ENCODE results near the gene FBXW12. TPM values are rescaled to one million over a fixed set of nuclear protein-coding genes. Genes with fewer than 3 reads are reported as not detected.
A peak's percentile ranks its signal among the peaks of the same experiment; 100 is the strongest.

The FBXW12 gene
- total RNA-seq, 1 donor from 2014 or later = 0.38 TPM

DNA sequence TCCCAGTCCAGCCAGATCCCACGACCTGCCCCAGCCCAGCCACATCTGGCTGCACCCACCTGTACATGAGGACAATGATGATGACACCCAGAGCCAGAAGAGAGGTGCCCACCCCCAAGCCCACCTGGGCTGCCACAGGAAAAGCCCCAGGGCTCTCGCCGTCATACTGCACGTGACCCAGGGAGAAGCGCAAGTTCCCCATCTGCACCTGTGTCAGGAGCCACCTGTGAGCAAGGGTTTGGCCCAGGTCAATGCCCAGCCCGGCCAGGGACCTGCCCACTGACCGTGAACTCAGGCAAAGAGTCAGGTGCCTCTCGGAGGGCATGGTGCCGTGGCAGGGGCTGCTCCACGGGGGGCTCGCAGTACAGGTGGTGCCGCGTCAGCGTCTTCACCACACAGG, 41.6 kb downstream of the FBXW12 start:
- no peaks in the 10 kb centered on the region for H3K9me3 Mint-ChIP-seq (ENCODE audit: low read depth)
- no peak overlapping the region for H3K27ac Mint-ChIP-seq
- no peak overlapping the region for H3K4me3 Mint-ChIP-seq (ENCODE audit: low read depth)
- no peak for TF ChIP-seq CTCF (IDR thresholded peaks at IDR 0.05; ENCODE audit: unreplicated experiment)
- peaks cover 23% of the 10 kb centered on the region for H3K36me3 Mint-ChIP-seq (ENCODE audit: insufficient read depth)
- H3K4me1 Mint-ChIP-seq (ENCODE audit: low read depth) = no peaks in the 10 kb centered on the region
- no peak for DNase-seq (ENCODE audit: low spot score, unreplicated experiment)
- H3K27me3 Mint-ChIP-seq = no peaks in the 10 kb centered on the region

DNA sequence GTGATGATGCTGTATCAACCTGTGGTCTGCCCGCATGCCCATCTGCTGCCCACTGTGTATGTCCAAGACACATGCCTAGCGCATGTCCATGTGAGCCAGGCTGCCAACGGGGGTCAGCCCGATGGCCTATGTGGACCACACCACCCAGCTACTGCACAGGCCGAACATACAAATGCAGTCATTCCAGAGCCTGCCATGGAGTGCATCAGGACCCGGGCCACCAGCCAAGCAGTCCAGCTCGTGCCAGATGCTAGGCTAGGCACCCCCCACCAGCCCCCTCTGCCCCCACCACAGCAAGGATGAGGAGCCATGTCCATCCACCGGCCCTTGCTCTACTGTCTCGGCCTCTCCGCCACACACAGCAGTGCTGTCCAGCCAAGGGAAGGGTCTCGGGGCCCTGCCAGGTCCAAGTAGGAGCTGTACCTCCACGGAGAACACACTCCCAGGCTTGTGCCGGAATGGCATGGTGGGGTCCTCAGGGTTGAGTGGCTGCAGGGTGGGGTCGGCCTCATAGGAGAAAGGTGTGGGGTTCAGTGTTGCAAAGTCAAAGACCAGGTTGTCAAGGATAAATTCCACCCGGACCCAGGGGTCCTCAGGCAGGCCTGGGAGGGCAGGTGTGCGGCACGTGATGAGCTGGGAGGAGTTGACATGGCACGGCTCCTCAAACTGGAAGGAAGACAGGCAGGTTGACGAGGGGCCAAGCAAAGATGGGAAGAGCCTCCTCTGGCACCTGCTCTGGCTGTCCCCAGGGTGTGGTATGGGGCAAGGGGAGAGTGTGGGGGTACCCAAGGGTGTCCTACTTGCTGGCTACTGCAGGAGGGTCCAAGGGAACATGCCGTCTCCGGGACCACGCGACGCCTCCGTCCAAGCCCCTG, 42.6 kb downstream of the FBXW12 start:
- Mint-ChIP-seq H3K27me3 (no peaks in the 10 kb centered on the region), H3K36me3 (ENCODE audit: insufficient read depth) (peaks cover 14% of the 10 kb centered on the region), H3K4me1 (ENCODE audit: low read depth) (no peaks in the 10 kb centered on the region), H3K9me3 (ENCODE audit: low read depth) (no peaks in the 10 kb centered on the region), H3K4me3 (ENCODE audit: low read depth) (no peak overlapping the region), H3K27ac (no peak overlapping the region)
- DNase-seq (ENCODE audit: low spot score, unreplicated experiment) = no peak
- no peak for TF ChIP-seq CTCF (IDR thresholded peaks at IDR 0.05; ENCODE audit: unreplicated experiment)

DNA sequence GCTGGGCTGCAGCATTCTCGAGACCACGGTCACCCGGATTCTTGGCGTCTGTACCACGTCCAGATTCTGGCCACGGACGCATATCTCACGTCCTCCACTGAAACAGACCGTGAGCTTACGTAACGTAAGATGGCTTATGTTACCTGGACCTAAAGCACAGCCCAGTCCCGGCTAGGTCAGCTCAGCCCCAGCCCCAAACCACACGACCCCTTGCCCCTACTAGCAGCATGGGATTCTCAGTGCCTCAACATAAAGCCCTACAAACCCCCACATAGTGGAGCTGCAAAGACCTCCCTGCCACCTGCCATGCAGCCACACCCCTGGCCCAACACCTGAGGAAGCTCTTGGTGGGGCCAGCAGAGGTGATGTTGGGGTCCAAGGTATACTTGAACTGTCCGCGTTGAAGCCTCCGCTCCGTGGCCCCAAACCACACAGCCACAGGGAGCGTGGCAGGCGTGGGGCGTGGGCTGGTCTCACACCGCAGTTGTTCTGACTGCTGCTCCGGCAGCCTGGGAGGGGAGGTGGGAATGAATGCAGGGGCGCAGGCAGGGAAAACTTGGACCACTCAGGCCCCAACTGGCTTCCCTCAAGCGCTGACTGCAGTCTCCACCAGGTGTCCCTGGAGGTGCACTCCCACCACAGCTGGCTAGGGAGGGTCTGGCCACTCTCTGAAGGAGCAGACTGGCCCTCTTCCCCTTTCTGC, 43.4 kb downstream of the FBXW12 start:
- no peaks in the 10 kb centered on the region for H3K9me3 Mint-ChIP-seq (ENCODE audit: low read depth)
- TF ChIP-seq CTCF (IDR thresholded peaks at IDR 0.05; ENCODE audit: unreplicated experiment) = peak; percentile 13
- no peak overlapping the region for H3K4me3 Mint-ChIP-seq (ENCODE audit: low read depth)
- H3K36me3 Mint-ChIP-seq (ENCODE audit: insufficient read depth) = peaks cover 14% of the 10 kb centered on the region
- H3K27ac Mint-ChIP-seq = no peak overlapping the region
- no peaks in the 10 kb centered on the region for H3K27me3 Mint-ChIP-seq
- no peak for DNase-seq (ENCODE audit: low spot score, unreplicated experiment)
- H3K4me1 Mint-ChIP-seq (ENCODE audit: low read depth) = no peaks in the 10 kb centered on the region

- H3K4me3 Mint-ChIP-seq (ENCODE audit: low read depth) = no peak overlapping the region
- no peak for DNase-seq (ENCODE audit: low spot score, unreplicated experiment)
- H3K36me3 Mint-ChIP-seq (ENCODE audit: insufficient read depth) = peaks cover 14% of the 10 kb centered on the region
- no peaks in the 10 kb centered on the region for H3K27me3 Mint-ChIP-seq
- H3K4me1 Mint-ChIP-seq (ENCODE audit: low read depth) = no peaks in the 10 kb centered on the region
- no peak overlapping the region for H3K27ac Mint-ChIP-seq
- TF ChIP-seq CTCF (IDR thresholded peaks at IDR 0.05; ENCODE audit: unreplicated experiment) = no peak
- no peaks in the 10 kb centered on the region for H3K9me3 Mint-ChIP-seq (ENCODE audit: low read depth)
These were observed 44.1 kb downstream of the FBXW12 start for GRCh38 chr3:48416091-48416505.

- no peaks in the 10 kb centered on the region for H3K27me3 Mint-ChIP-seq
- H3K36me3 Mint-ChIP-seq (ENCODE audit: insufficient read depth) = peaks cover 14% of the 10 kb centered on the region
- TF ChIP-seq CTCF (IDR thresholded peaks at IDR 0.05; ENCODE audit: unreplicated experiment) = no peak
- no peaks in the 10 kb centered on the region for H3K9me3 Mint-ChIP-seq (ENCODE audit: low read depth)
- peak overlapping the region; percentile 74 for H3K27ac Mint-ChIP-seq
- H3K4me3 Mint-ChIP-seq (ENCODE audit: low read depth) = no peak overlapping the region
- no peaks in the 10 kb centered on the region for H3K4me1 Mint-ChIP-seq (ENCODE audit: low read depth)
- no peak for DNase-seq (ENCODE audit: low spot score, unreplicated experiment)
These were observed 44.5 kb downstream of the FBXW12 start for GRCh38 chr3:48416546-48416945.

All from progenitor cell of endocrine pancreas (in vitro differentiated cells).